Amniotic stem cell (primary cell): Measurements from ENCODE around the gene CC2D2B.
A peak's percentile ranks its signal among the peaks of the same experiment; 100 is the strongest.
"Not testable (repeated sequence)": the region's sequence is repeated elsewhere in the genome, so short reads cannot be mapped to it uniquely, and the experiment has no call there.

Source experiments
- DNase-seq: peaks from one replicate; lab custom pipeline; 2025; lab: John Stamatoyannopoulos, UW

CC2D2B gene

DNA sequence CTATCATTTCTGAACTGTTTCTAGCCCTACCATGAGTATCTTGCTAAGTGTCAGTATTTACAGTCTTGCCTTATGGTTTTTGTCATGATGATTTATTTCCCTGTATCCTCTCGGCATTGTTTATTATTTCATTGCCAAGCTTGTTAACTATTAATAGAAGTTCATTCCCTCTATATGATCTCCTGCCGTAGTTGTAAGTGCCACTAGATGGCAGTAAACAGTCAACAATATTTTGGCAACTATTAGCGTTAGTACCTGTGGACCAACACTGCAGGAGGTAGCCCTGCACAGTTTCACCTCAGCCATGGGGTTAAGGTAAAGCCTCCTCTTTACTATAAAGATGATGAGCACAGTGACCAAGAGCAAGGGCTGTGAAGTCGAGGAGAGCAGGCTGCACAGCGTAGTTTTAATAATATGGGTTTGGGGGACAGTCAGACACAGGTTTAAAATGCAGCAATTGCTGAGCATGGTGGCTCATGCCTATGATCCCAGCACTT, 109.5 kb downstream of the CC2D2B start:
- peak; percentile 15 for DNase-seq

DNA sequence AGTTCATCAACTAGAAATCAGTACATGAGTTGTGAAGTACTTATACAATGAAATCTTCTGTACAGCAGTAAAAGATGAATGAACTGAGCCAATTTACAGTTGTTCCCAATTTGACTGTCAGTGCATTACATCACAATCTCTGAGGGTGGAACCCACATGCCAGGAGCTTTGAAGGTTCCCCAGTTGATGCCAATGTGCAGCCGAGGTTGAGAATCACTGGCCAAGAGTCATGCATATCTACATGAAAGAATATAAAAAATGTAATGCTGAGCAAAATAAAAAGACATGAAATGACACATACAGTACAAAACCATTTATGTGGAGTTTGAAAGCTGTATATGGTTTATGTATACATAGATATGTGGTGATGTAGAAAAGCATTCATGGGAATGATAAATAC, 113.6 kb downstream of the CC2D2B start:
- no peak for DNase-seq

DNA sequence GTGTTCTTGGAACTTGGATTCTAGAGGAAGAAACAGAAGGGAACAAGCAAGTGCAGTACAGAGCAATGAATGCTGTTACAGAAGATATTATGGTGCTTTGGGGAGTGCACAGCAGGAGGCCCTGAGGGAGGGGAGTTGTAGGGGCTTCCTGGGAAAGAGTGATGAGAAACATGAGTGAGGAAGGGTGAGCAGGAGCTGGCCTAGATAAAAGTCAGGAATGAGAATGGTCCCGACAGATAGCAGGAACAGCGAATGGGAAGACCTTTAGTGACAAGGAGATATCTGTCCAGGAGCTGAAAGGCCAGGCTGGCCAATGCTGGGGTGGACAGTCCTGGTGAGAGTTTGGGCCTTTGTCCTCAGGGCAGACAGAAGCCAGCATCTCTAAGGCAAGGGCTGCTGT, 115.0 kb downstream of the CC2D2B start:
- no peak for DNase-seq

DNA sequence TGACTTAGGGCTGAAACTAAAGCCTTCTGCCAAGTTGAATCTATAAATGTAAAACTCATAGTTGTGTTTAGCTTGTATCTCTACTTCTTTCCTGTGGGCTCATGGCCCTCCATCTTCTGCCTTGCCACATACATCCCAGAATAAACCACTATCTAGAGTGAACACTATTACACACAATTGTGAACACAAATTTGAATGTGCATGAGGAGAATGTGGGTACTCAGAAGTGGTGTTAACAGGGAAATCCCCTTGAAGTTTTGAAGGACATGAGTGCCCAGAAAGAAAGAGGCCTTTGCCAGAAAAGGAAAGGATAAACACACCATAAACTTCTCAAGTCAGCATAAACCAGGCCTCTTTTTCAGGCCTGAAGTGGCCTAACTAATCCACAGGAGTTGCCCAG, 115.4 kb downstream of the CC2D2B start:
- DNase-seq: no peak

DNA sequence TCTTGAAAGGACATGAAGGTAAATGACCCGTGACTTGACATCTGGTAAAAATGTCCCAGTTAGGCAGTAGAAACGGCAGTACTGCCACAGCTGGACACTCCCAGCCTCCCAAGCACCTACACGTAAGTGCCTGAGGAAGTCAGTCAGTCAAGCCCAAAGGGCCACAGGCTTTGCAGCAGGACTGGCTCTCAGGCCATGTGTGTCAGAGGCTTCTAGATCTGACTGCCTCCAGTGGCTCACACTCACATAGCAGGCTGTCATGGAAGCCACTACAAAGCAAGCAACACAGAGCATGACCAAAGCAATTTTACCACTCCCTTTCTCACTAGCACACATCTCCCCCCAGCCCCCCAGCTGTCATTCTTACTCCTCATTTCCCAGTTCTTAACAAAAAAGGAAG, 117.8 kb downstream of the CC2D2B start:
- no peak for DNase-seq

DNA sequence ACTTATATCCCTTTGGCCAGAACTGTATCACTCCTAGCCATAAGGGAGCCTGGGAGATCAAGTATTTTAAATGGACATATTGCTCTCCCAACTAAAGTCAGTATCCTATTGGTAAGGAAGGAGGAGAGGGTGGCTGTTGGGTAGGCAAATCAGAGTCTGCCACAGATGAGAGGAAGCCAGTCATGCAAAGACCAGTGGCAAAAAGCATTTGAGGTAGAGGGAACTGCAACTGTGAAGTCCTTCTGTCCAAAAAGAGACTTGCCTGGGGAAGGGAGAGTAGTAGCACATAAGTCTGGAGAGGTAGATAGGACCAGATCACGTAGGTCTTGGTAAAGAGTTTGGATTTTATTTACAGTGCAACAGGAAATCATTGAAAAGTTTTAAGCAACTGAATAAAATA, 126.8 kb downstream of the CC2D2B start:
- no peak for DNase-seq

DNA sequence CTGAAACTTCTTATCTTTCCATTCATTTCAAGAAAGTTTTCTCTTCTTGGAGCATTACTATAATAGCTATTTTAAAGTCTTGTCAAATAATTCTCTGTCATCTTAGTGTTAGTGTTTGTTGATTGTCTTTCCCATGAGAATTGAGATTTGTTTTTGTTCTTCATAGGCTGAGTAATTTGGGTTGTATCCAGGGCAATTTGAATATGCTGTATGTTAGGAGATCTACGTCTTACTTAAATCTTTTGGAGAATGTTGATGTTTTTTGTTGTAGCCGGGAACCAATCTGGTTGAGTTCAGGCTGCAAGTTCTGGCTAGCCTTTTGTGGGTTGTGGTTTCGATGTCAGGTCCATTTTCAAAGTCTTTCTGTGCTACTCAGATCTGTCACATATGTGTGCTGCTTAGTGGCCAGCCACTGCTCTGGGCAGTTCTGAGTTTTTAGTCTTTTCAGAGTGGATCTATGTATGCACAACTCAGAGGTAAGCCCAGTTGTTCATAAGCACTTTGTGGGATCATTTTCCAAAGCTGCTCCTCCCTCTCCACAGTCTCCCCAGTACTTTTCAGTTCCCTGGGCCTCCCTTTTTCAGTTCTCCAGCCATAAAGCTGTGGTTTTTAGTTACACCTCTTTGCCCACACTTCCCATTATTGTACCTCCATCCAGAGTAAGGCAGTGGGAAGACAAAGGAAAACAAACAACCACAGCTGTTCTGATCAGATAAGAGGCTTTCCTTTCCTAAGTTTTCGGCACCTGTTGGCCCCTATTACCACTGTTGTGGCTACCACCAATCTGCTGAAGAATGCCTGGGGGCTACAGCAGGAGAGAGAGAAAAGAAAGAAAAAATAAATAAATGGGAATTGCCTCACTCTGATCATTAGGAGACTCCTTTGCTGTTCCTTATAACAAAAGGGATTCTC, 131.0 kb downstream of the CC2D2B start:
- no peak for DNase-seq

DNA sequence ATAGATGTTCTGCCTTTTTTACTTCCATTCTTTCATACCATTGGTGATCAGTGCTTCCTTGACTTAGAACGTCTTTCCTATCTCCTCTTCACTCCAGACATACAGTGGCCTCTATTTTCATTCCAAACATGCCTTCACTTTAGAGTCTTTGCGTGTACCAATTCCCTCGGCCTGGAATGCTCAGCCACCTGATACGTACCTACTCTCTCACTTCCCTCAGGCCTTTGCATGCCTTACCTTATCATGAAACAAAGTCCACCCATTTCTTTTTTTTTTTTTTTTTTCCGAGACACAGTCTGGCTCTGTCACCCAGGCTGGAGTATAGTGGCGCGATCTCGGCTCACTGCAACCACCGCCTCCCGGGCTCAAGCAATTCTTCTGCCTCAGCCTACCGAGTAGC, 133.4 kb downstream of the CC2D2B start:
- DNase-seq: no peak

DNA sequence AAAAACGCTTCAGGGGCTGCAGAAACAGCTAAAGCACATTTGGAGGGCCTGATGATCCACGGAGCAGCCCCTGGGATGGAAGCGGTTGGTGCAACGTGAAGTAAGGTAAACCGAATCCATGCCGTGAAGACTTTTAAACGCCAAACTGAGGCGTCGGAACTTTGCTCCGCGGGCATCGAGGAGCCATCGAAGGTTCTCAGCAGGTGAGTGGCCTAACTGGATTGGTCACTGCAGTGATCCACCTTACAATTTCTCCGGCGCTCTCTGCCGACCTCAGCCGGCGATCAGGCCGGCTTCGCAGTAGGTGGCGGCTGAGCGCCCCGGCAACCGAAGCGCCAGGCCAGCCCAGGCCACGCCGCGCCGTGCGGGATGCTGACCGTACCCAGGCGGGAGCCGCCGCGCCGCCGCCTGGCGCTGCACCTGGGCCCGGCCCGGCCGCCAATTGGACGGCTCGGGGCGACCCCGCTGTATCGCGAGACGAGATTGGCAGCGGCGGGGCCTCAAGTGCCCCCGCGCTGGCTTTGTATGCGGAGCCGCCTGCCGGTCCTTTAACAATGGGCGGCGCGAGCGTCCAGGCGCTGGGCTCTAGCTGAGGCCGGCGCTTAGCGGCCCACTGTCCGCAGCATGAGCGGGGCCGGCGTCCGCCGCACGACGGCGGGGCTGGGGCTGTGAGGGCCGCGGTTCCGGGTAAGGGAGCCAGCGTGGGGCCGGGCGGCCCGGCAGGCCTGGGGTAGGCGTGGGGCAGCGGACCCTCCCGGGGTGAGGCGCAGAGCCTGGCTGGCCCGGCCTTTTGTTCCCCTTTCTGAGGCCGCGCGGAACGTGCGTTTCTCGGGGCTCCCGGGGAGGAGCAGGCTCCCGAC, 135.5 kb downstream of the CC2D2B start, which contains the start of gene CCNJ:
TSS of gene CCNJ (plus strand) at position 551 of the 860 bp plus-strand sequence. CDS start 811 bp downstream, outside the sequence.
- peak; percentile 85 for DNase-seq

DNA sequence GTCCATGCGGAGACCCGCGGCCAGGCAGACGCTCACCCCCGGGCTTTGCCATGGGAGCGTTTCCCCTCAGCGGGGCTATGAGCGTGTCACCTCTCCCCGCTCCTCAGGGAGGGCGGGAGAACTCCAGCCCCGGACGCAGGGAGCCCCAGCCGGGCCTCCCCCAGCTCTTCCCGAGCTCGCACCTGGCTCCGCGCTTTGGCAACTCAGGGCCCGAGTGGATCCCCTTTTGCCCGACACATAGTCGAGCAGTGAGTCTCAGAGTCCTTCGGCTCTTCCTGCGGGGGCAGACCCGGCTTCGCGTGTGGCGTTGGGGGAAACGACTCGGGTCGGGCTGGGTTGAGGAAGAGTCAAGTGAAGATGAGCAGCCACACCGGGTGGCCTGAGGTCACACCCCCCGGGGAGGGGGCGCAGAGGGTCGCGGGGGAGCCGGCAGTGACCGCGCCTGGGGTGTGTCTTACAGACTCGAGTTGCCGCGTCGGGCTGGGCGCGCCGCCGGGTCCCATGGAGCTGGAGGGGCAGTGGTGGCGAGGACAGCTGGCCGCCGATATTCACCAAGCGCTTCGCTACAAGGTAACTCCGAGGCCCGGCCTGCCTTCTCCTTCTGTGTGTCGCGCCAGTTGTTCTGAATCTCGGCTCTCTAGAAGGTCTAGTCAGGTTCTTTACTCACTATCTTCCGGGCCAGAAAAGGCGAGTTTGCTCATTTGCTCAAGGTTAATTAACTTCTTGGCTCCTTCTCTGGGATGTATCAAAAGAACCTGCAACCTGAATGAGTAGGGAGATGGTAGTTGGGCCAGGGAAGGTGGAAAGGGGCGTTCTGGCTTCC, 136.3 kb downstream of the CC2D2B start:
- no peak for DNase-seq

DNA sequence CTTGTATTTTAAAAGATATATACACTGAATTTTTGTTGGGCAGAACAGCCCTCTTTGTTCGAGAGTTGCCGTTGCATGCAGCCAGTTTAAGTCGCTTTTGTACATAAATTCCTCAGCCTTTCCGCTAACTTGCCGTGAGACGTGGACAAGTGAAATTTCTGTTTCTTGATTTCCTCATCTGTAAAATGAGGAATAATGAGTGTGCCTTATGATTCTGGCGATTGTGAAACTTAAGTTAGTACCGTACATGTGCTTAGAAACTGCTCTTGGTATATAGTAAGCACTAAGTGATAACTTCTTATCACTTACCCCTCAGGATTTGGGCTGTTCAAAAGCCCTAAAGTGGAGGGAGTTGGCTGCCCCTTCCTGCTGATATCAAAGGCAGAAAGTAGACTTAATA, 137.0 kb downstream of the CC2D2B start:
- no peak for DNase-seq

DNA sequence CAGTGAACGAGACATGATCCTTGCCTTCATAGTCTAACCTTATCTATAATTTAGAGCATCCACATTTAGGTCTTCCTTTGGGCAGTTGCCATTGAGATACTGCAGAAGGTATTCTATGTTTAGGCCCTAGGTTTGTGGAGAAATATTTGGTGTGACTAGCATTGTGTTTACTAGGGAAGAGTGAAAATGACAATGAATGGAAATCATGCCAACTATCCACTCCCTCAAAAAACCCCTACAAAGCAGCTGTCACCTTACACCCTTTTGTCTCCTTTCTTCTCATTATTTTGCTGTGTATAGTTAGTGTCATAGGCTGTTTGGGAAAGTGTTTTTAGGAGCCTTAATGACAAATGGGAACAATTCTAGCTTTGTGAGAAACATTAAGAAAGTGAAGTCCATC, 138.8 kb downstream of the CC2D2B start:
- no peak for DNase-seq

DNA sequence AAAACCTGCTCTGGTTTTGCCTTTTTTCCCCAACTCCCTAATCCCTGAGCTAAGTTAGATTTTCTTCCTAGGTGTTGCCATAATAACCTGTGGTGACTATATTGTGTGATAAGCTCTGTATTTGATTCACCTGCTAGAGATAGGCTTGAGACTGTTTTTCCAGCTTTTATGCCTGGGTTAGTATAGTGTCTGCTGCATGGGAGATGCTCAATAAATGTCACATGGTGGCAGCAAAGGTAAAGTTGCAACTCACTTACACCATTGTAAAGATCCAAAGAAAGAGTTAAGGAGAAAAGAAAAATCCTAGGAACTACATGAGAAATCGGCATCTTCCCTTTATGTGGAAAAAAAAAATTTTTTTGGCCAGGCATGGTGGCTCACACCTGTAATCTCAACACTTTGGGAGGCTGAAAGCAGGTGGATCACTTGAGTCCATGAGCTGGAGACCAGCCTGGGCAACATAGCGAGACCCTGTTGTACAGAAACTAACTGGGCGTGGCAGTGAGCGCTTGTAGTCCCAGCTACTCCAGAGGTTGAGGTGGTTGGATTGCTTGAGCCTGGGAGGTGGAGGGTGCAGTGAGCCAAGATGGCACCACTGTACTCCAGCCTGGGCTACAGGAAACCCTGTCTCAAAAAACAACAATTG, 139.4 kb downstream of the CC2D2B start:
- DNase-seq: no peak

DNA sequence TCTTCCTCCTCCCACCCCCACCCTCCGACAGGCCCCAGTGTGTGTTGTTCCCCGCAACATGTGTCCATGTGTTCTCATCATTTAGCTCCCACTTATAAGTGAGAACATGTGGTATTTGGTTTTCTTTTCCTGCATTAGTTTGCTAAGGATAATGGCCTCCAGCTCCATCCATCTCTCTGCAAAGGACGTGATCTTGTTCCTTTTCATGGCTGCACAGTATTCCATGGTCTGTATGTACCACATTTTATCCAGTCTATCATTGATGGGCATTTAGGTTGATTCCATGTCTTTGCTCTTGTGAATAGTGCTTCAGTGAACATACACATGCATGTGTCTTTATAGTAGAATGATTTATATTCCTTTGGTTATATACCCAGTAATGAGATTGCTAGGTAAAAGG, 140.2 kb downstream of the CC2D2B start:
- not testable (repeated sequence) for DNase-seq

DNA sequence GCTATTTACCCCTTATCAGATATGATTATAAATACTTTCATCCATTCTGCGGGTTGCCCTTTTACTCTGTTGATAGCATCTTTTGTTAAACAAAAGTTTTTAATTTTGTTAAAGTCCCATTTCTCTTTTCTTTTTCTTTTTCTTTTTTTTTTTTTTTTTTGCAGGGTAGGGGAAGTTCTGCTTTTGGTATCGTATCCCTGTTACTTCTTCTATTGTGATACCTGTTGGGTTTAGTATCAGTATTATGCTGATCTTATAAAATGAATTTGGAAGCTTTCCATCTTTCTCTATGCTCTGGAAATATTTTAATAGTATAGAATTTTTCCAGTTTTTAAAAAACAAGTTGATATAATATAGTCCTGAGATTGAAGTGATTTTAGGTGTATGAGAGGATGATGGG, 141.6 kb downstream of the CC2D2B start:
- DNase-seq: no peak

DNA sequence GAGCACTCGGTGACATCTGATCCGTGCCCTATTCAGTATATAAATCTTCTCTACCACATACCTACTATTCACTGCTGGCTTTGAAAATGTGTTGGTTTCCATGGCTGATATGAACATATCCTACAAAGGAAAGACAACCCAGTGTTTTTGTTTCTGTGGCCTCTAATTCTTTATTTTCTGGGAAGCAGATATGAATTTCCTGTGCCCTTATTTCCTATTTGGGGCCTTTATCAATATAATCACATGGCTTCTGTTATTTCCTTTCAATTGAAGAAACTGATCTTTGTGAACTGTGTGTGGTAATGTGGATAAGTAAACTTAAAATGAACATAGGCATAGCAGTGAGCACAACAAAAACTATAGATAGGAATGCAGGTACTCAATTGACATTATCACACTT, 146.2 kb downstream of the CC2D2B start:
- no peak for DNase-seq

DNA sequence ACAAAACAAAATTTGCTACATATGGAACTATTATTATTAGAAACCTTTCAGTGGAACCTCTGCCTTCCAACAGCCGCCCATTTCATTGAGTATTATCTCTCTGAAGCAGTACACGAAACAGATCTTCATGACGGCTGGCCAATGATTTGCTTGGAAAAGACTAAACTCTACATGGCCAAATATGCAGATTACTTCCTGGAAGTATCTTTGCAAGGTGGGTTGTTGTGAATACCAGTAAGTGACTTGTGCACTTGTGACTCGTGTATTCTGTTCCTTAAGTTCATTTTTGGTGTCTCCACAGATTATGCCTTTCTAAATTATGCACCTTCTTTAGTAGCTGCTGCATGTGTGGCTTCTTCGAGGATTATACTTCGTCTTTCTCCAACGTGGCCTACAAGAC, 149.0 kb downstream of the CC2D2B start:
- DNase-seq: no peak

DNA sequence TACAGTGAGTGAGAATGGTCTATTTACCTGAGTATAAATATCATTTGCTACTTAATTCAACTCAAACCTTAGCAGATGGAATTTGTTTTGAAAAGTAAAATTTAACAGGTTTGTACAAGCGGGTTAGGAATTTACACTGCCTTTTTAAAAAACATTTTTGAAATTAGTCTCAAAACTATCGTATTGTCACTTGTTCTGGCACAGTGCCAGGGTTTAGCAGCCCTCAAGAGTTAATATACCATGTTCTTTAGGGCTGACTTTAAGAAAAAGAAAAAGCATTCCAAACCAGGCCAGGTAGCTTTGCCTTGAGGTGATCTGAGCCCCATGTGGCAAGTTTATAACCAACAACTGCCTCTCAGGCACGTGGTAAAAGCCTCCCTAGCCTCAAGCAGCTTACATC, 153.5 kb downstream of the CC2D2B start:
- no peak for DNase-seq

DNA sequence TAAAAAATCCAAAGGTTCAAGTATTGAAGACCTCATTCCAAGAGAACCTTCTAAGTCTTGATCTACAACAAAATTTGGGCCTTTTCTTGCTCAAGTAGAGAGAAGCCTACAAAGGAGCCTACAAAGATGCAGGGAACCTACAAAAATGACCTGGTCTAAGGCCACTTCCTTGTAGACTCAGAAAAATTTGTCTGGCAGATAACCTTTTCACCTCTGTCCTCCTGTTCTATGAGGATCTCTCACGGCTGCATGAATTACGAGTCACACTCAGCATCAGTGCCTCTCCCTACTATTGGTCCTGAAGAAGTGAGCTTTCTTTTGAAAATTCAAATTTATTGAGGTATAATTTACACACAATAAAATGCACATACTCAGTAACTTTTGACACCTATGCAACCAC, 164.9 kb downstream of the CC2D2B start:
- no peak for DNase-seq

DNA sequence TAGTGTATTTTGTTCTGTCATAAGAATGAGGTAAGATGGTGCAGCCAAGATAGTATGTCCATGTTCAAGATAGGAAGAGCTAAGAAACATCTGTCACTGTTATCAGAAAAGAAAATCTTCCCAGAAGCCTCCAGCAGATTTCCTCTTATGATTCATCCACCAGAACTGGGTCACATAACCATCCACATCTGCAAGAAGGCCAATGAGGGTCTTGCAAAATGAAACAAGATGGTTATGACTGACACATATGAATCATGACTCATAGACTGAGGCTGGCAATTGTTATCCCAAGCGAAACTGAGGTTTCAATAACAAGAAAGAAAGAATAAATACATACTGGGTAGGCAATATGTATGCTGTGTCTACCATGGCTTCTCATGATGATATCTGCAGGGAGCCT, 165.9 kb downstream of the CC2D2B start:
- DNase-seq: no peak

DNA sequence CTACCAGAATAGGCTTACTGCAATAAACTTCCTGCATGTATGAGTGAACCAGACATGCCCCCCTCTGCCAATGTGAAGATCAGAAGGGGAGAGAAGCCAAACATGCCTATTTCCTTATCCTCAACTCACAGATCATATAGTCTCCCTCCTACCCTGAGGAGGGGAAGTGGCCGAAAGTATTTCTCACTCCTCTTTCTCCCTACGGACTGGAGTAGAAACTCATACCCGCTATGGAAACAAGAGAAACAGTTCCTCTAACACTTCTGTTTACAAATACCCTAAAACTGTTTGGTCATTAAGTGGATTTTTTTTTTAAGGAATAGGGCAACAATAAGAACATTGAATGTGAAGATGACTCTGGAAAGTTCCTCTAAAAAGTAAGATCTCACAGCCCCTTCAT, 167.0 kb downstream of the CC2D2B start:
- no peak for DNase-seq
